ENCODE measurements around the gene SFRP4.

GRCh38 chr7:37932543-37932942 lies 15.9 kb upstream of the SFRP4 start:
- no peak for TF ChIP-seq CTCF (IDR thresholded peaks at IDR 0.05; ENCODE audit: extremely low read depth in 1 of 2, insufficient read depth in 1 of 2, low read depth in 1 of 2, low read length in 2 of 2)
- TF ChIP-seq POLR2AphosphoS5 (IDR thresholded peaks at IDR 0.05; ENCODE audit: insufficient read depth, low read depth, low read length), result no peak
- no peak for TF ChIP-seq POLR2A (IDR thresholded peaks at IDR 0.05; ENCODE audit: low read depth, low read length)
- TF ChIP-seq EZH2 (IDR thresholded peaks at IDR 0.05; ENCODE audit: borderline replicate concordance, low read depth, low read length, severe bottlenecking), result no peak
- no peak for TF ChIP-seq MAX (IDR thresholded peaks at IDR 0.05; ENCODE audit: insufficient read depth, insufficient read length)
